ENCODE results near the gene SLC1A4.

The SLC1A4 gene

GRCh38 chr2:65055422-65056214, 66.4 kb downstream of the SLC1A4 start:
- no peak for DNase-seq

GRCh38 chr2:65056215-65057053, 67.2 kb downstream of the SLC1A4 start, which contains the start of gene CEP68:
TSS of gene CEP68 (plus strand) at chr2:65056416. CDS start at chr2:65069445, 13,029 bp downstream.
- DNase-seq = peak; percentile 99

- DNase-seq = no peak
These were observed 67.8 kb downstream of the SLC1A4 start for GRCh38 chr2:65057054-65057375.

GRCh38 chr2:65057391-65058052, 68.3 kb downstream of the SLC1A4 start:
- no peak for DNase-seq

- DNase-seq = no peak
These were observed 69.9 kb downstream of the SLC1A4 start for GRCh38 chr2:65059071-65059470.

GRCh38 chr2:65061146-65061909, 72.1 kb downstream of the SLC1A4 start:
- no peak for DNase-seq

GRCh38 chr2:65061910-65062339, 72.7 kb downstream of the SLC1A4 start:
- DNase-seq = no peak

- DNase-seq = no peak
These were observed 73.9 kb downstream of the SLC1A4 start for GRCh38 chr2:65062843-65063825.

GRCh38 chr2:65064728-65065552, 75.7 kb downstream of the SLC1A4 start:
- DNase-seq = peak; percentile 70

- DNase-seq = no peak
These were observed 78.8 kb downstream of the SLC1A4 start for GRCh38 chr2:65067806-65068553.

- no peak for DNase-seq
These were observed 80.2 kb downstream of the SLC1A4 start for GRCh38 chr2:65069439-65069824.

- DNase-seq = no peak
These were observed 81.1 kb downstream of the SLC1A4 start for GRCh38 chr2:65070172-65070830.

- DNase-seq = no peak
These were observed 81.7 kb downstream of the SLC1A4 start for GRCh38 chr2:65070856-65071255.

- no peak for DNase-seq
These were observed 82.4 kb downstream of the SLC1A4 start for GRCh38 chr2:65071499-65072180.

- DNase-seq = no peak
These were observed 83.2 kb downstream of the SLC1A4 start for GRCh38 chr2:65072181-65072970.
